ACC112 (cell line): Measurements from ENCODE around the gene TAF3.

Source experiments
- H2AFZ ChIP-seq: fragments of 200-600 bp; sonication (generic); one replicate; pipeline ENCODE4 v1.6.0; 2017; ENCODE audit warnings: antibody characterized with exemption, low read length; ENCODE audit not compliant: unreplicated experiment
- H3K27ac ChIP-seq: fragments of 200-600 bp; sonication (generic); 2 replicates; pipeline ENCODE4 v1.5.1; 2014; ENCODE audit warnings: low read depth, mild to moderate bottlenecking, antibody characterized with exemption, low read length, moderate library complexity
- H3K27me3 ChIP-seq: fragments of 200-600 bp; sonication (generic); 2 replicates; pipeline ENCODE4 v1.6.1; 2014; ENCODE audit warnings: mild to moderate bottlenecking, antibody characterized with exemption, low read length, moderate library complexity, mixed read lengths; ENCODE audit not compliant: insufficient read depth
- H3K36me3 ChIP-seq: fragments of 200-600 bp; sonication (generic); 2 replicates; pipeline ENCODE4 v1.6.1; 2016; ENCODE audit warnings: mild to moderate bottlenecking, antibody characterized with exemption, low read length, moderate library complexity, mixed read lengths; ENCODE audit not compliant: insufficient read depth
- H3K4me1 ChIP-seq: fragments of 200-600 bp; sonication (generic); one replicate; pipeline ENCODE4 v1.6.1; 2016; ENCODE audit warnings: low read length, mixed read lengths; ENCODE audit not compliant: insufficient read depth, unreplicated experiment, control insufficient read depth
- H3K4me3 ChIP-seq: fragments of 200-600 bp; sonication (generic); 2 replicates; pipeline ENCODE4 v1.5.1; 2014; ENCODE audit warnings: mild to moderate bottlenecking, low read depth, low read length
- H3K79me2 ChIP-seq: fragments of 200-600 bp; sonication (generic); one replicate; pipeline ENCODE4 v1.6.0; 2016; ENCODE audit warnings: low read length; ENCODE audit not compliant: control insufficient read depth, unreplicated experiment, insufficient read depth

Gene TAF3

DNA sequence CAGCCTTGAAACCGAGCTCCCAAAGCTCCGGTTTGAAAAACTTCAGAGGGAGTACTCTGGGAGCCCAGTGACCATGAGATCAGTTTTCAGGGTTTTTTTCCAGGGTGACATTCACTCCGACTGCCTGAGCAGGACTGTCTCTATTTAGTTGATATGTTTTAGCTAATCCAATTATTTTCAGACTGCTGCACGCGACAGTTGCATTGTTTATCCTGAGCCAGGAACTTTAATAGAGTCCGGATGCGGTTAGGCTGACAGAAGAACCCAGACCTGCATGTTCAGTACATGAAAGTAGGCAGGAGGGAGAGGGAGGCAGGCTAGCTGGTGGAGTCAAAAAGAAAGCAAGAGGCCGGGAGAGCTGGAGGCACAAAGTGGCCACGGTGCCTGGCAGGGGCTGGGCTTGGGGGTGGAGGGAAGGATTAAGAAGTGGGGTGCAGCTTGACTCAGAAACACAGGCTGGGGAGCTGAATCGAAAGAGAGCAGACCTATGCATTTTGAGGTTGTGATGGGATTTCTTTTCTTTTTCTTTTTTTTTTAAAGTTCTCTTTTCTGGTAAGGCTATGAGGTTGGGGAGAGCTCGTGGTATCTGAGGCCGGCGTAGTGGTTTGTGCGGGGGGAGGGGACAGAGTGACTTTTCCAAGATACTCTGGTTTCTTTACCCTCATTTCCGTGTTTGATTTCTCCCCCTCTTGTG lies 241.9 kb downstream of the TAF3 start:
- Histone ChIP-seq H3K79me2 (no peaks in the 10 kb centered on the region), H2AFZ (no peak overlapping the region), H3K27ac (no peak overlapping the region), H3K4me1 (peaks cover 9% of the 10 kb centered on the region), H3K27me3 (peaks cover 99% of the 10 kb centered on the region), H3K36me3 (no peaks in the 10 kb centered on the region), H3K4me3 (peak overlapping the region; percentile 24; the same call in 1 of the 2 replicates)

DNA sequence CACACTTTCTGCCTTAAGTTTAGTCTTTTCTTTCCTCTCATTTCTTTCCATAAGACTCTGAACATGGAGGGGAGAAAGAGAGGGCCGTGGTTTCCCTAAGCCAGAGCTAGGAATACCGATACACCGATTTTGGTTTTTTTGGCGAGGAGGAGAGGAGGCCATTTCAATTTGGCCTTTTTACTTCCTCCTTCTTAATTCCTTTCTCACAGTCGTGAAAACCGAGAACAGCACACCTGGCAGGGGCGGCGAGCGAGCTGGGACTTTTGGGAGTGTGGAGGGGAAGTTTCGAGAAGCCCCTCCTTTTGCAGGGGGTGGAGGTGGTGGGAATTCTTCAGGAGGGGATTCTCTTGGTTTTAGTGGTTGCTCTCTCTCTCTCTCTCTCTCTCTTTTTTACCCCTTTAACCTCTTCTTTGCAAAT lies 242.4 kb downstream of the TAF3 start:
- H2AFZ ChIP-seq = no peak overlapping the region
- no peaks in the 10 kb centered on the region for H3K79me2 ChIP-seq
- H3K4me3 ChIP-seq = no peak overlapping the region
- peaks cover 9% of the 10 kb centered on the region for H3K4me1 ChIP-seq
- H3K27ac ChIP-seq = no peak overlapping the region
- peaks cover 93% of the 10 kb centered on the region for H3K27me3 ChIP-seq
- no peaks in the 10 kb centered on the region for H3K36me3 ChIP-seq

DNA sequence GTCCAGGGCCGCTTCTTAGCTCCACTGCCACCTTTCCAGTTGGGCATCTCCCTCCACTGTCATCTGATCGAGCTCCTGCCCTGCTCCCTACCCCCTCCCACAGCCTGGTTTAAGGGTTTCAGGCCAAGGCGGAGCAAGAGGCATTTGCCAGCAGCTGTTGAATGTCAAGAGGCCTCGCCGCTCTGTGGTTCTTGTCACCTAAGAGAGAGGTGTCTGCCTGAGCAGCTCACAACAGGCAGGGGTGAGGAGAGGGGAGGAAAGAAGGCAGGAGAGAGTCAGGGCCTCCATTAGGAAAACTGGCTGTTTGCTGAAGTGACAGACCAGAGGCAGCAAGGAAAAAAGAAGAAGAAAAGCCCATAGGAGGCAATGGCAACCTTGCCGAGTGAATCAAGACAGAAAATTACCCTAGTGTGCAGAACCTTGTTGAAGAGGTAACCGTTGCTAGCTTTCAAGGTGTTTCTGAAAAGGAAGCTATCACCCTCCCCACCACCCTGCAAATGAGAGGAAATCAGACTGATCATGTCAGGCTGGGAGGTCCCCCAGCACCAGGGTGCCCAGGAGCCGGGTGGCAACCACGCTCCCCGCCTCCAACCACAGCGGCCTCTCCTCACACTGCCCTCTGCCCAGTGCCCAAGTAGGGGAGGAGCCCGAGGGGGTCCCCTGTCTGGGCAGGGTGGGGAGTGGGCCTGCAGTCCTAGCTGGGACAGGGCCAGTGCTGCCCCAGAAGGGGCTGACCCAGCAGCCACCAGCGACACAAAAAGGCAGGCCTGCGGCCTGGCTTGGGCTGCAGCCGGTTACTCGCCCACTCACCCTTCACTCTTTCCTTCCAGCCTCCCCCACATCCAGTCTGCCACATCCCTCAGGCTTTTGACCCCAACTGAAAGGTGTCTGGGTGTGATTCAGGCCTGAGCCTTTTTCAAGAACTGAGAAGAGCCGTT lies 243.2 kb downstream of the TAF3 start:
- H2AFZ ChIP-seq = no peak overlapping the region
- no peak overlapping the region for H3K4me3 ChIP-seq
- no peaks in the 10 kb centered on the region for H3K79me2 ChIP-seq
- no peak overlapping the region for H3K27ac ChIP-seq
- no peaks in the 10 kb centered on the region for H3K36me3 ChIP-seq
- H3K27me3 ChIP-seq = peaks cover 91% of the 10 kb centered on the region
- peaks cover 9% of the 10 kb centered on the region for H3K4me1 ChIP-seq

- H3K27ac ChIP-seq = no peak overlapping the region
- no peaks in the 10 kb centered on the region for H3K36me3 ChIP-seq
- H3K4me1 ChIP-seq = peaks cover 9% of the 10 kb centered on the region
- no peak overlapping the region for H3K4me3 ChIP-seq
- H3K79me2 ChIP-seq = no peaks in the 10 kb centered on the region
- peaks cover 82% of the 10 kb centered on the region for H3K27me3 ChIP-seq
- H2AFZ ChIP-seq = no peak overlapping the region
Measured at GRCh38 chr10:8063128-8063908, 245.0 kb downstream of the TAF3 start.

- Histone ChIP-seq H2AFZ (no peak overlapping the region), H3K36me3 (no peaks in the 10 kb centered on the region), H3K4me3 (no peak overlapping the region)
Measured at GRCh38 chr10:8063935-8064334, 245.6 kb downstream of the TAF3 start.

GRCh38 chr10:8064436-8064835 lies 246.1 kb downstream of the TAF3 start:
- no peaks in the 10 kb centered on the region for H3K36me3 ChIP-seq
- no peak overlapping the region for H3K4me3 ChIP-seq
- H3K27me3 ChIP-seq = peaks cover 73% of the 10 kb centered on the region
- H3K27ac ChIP-seq = no peak overlapping the region
- peaks cover 9% of the 10 kb centered on the region for H3K4me1 ChIP-seq
- H2AFZ ChIP-seq = no peak overlapping the region
- no peaks in the 10 kb centered on the region for H3K79me2 ChIP-seq

More at GRCh38 chr10:8063935-8064334, 245.6 kb downstream of the TAF3 start:
- H3K27ac ChIP-seq = no peak overlapping the region
- peaks cover 9% of the 10 kb centered on the region for H3K4me1 ChIP-seq
- peaks cover 75% of the 10 kb centered on the region for H3K27me3 ChIP-seq
- H3K79me2 ChIP-seq = no peaks in the 10 kb centered on the region

DNA sequence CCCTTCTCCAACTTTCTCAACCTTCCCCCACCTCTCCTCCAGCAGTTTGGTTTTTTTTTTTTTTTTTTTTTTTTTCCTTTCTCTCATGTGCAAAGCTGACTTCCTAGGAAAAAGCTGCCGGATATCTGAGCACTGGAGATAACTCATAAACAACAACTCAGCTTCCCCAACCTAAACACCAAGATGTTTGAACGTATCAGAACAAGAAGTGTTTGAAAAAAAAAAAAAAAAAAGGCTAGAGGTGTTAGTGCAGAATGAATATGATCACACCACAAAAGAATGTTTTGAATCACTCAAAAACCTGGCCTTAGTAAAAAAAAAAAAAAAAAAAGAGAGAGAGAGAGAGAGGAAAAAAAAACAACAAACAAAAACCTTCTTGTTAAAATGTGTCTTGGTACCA lies 247.3 kb downstream of the TAF3 start:
- no peaks in the 10 kb centered on the region for H3K4me1 ChIP-seq
- no peak overlapping the region for H3K4me3 ChIP-seq
- no peak overlapping the region for H2AFZ ChIP-seq
- H3K36me3 ChIP-seq = no peaks in the 10 kb centered on the region
- H3K79me2 ChIP-seq = no peaks in the 10 kb centered on the region
- no peak overlapping the region for H3K27ac ChIP-seq
- H3K27me3 ChIP-seq = peaks cover 71% of the 10 kb centered on the region

GRCh38 chr10:8066124-8066523 lies 247.8 kb downstream of the TAF3 start:
- H3K4me1 ChIP-seq = no peaks in the 10 kb centered on the region
- no peaks in the 10 kb centered on the region for H3K36me3 ChIP-seq
- peaks cover 71% of the 10 kb centered on the region for H3K27me3 ChIP-seq
- H2AFZ ChIP-seq = no peak overlapping the region
- no peak overlapping the region for H3K4me3 ChIP-seq
- no peaks in the 10 kb centered on the region for H3K79me2 ChIP-seq
- H3K27ac ChIP-seq = no peak overlapping the region
